Measurements from ENCODE around the gene PCDHGA4. TPM values are rescaled to one million over a fixed set of nuclear protein-coding genes. Genes with fewer than 3 reads are reported as not detected.

PCDHGA4 gene
- total and polyA plus RNA-seq, 2 of the 13 experiments (the other 11 are each of a cell fraction or from before 2014, with no cell fraction given), result 0.49 to 0.58 TPM

GRCh38 chr5:141313711-141314110 is 41.1 kb upstream of the PCDHGA4 start:
- Histone ChIP-seq H3K36me3 (replicated peaks in 1 of 2; ENCODE audit: control insufficient read depth in 1 of 2, insufficient read depth in 2 of 2, low read length in 2 of 2) (peaks cover 1 to 4% of the 10 kb centered on the region in 2 experiments; a peak in 2 of 5 replicates), H3K4me3 (replicated peaks in 1 of 3; ENCODE audit: insufficient read depth in 1 of 3, low read depth in 2 of 3, low read length in 3 of 3) (no peak overlapping the region), H4K20me1 (ENCODE audit: insufficient read depth, low read length) (no peaks in the 10 kb centered on the region), H3K9ac (ENCODE audit: insufficient read depth, low read depth, low read length) (no peak overlapping the region), H3K4me1 (ENCODE audit: insufficient read depth, low read length) (peaks cover 3% of the 10 kb centered on the region; the same call in 1 of the 2 replicates), H3K27ac (ENCODE audit: extremely low read length, insufficient read depth, low read length) (no peak overlapping the region), H3K4me2 (ENCODE audit: low read depth, low read length) (no peak overlapping the region), H3K9me3 (ENCODE audit: low read length) (peaks cover 41% of the 10 kb centered on the region), H3K27me3 (ENCODE audit: control insufficient read depth in 1 of 2, insufficient read depth in 2 of 2, low read length in 2 of 2) (no peaks in the 10 kb centered on the region), H3K79me2 (ENCODE audit: insufficient read depth, low read length) (peaks cover 8% of the 10 kb centered on the region), H2AFZ (ENCODE audit: low read length) (no peak overlapping the region)
- intact Hi-C loops (cut with micrococcal nuclease; ENCODE audit: unreplicated experiment) (no loop called here), in situ Hi-C loops (cut with HindIII; ENCODE audit: extremely low pct_ligation_motif_present, low pct_unique_long_range_greater_than_20kb) (no loop called here)
- CTCF ChIA-PET (ENCODE audit: low intra/inter-chr PET ratio, low total read pairs), result no interaction called here
- TF ChIP-seq GTF2F1 (IDR thresholded peaks at IDR 0.05; ENCODE audit: low read length), result no peak
- no peak for TF ChIP-seq HOXA3 (CRISPR knock-in tag; IDR thresholded peaks at IDR 0.05)
- TF ChIP-seq ZNF724P (CRISPR knock-in tag; IDR thresholded peaks at IDR 0.05; ENCODE audit: borderline replicate concordance), result no peak
- TF ChIP-seq TGIF2 (CRISPR knock-in tag; IDR thresholded peaks at IDR 0.05), result no peak
- TF ChIP-seq ZNF414 (CRISPR knock-in tag; IDR thresholded peaks at IDR 0.05), result no peak
- no peak for TF ChIP-seq DMTF1 (CRISPR knock-in tag; IDR thresholded peaks at IDR 0.05)
- no peak for TF ChIP-seq ZMAT5 (CRISPR knock-in tag; IDR thresholded peaks at IDR 0.05; ENCODE audit: borderline replicate concordance, low read depth)
- no peak for TF ChIP-seq SMARCE1 (IDR thresholded peaks at IDR 0.05; ENCODE audit: borderline replicate concordance)
- no peak for TF ChIP-seq HNRNPL (IDR thresholded peaks at IDR 0.05; ENCODE audit: low read depth, low read length)
- no peak for TF ChIP-seq SIN3A (IDR thresholded peaks at IDR 0.05; ENCODE audit: borderline replicate concordance, low read depth, low read length)
- no peak for TF ChIP-seq CTCF (CRISPR knock-in tag; IDR thresholded peaks at IDR 0.05)
- no peak for TF ChIP-seq ZBTB1 (CRISPR knock-in tag; IDR thresholded peaks at IDR 0.05; ENCODE audit: borderline replicate concordance)
- TF ChIP-seq ATF4 (CRISPR knock-in tag; IDR thresholded peaks at IDR 0.05), result no peak
- TF ChIP-seq SNRNP70 (IDR thresholded peaks at IDR 0.05; ENCODE audit: low read depth, low read length), result no peak
- ATAC-seq (no peak), DNase-seq (ENCODE audit: low spot score) (no peak), FAIRE-seq (no peak)
- BruUV-seq (replicated peaks), result no TSS peak
- POLR2A ChIA-PET, result no interaction called here

Data from HepG2 (cell line).